Left ventricle myocardium superior (tissue), 1 donor: ENCODE measurements around the gene GLOD4. TPM values are rescaled to one million over a fixed set of nuclear protein-coding genes. Genes with fewer than 3 reads are reported as not detected.
"Not testable (repeated sequence)": the region's sequence is repeated elsewhere in the genome, so short reads cannot be mapped to it uniquely, and the experiment has no call there.

ENCODE experiments used
- ATAC-seq: fragments of 200-7000 bp; cut with Tn5 transposase; one replicate; pipeline ENCODE4 v1.9.1; 2020; ENCODE audit warnings: mild to moderate bottlenecking, moderate library complexity
- DNase-seq: peaks from one replicate; pipeline ENCODE4 v3.0.0-alpha.2; 2020
- intact Hi-C: fragments of 100-400 bp; cut with micrococcal nuclease; formaldehyde crosslinking; loops from one replicate; pipeline ENCODE4 v1.11.0; 2022
- long read RNA-seq: library from polyadenylated mRNA; unstranded; transcript quantifications from one replicate; pipeline ENCODE4 v2.0.0, GENCODE V29; 2021
- total RNA-seq: library from RNA; stranded (reverse); fragmentation: NEBNext Ultra II Directional; extraction: Animal tissue kit (Norgen Biotek cat#: 25700); gene quantifications from one replicate; pipeline ENCODE4 v1.2.1, GENCODE V29; 2021
- donor health status: DM: no; HTN: yes; CAD: no; lungs with severe emphysema.

GLOD4 gene
- 29.9 TPM for total RNA-seq
- long read RNA-seq, transcript GLOD4-202 (9 exons, 2,059 nt), result major isoform, 38 of 49 reads
- long read RNA-seq, partial matches to known transcripts, result 4 of 49 reads
- long read RNA-seq, other reads (novel, unspliced or antisense), result 7 of 49 reads

- DNase-seq (peak; percentile 98), ATAC-seq (peak; percentile 98)
- intact Hi-C loops, result no loop called here
Measured at GRCh38 chr17:781805-782731, at the start of gene GLOD4, which contains the start of gene MRM3. GLOD4 (minus strand) TSS chr17:782280; CDS start chr17:782255, 25 bp downstream. MRM3 (plus strand) TSS chr17:782353; CDS start chr17:782379, 26 bp downstream.

GRCh38 chr17:830950-831349, 48.9 kb upstream of the GLOD4 start:
- DNase-seq (no peak), ATAC-seq (no peak)
- intact Hi-C loops, result no loop called here

GRCh38 chr17:830381-830780, 48.3 kb upstream of the GLOD4 start:
- ATAC-seq, result no peak
- intact Hi-C loops, result no loop called here
- no peak for DNase-seq

GRCh38 chr17:829614-830013, 47.5 kb upstream of the GLOD4 start:
- DNase-seq, ATAC-seq, intact Hi-C loops: not testable (repeated sequence)

GRCh38 chr17:828761-829160, 46.7 kb upstream of the GLOD4 start:
- intact Hi-C loops, result no loop called here

GRCh38 chr17:826778-827177, 44.7 kb upstream of the GLOD4 start:
- intact Hi-C loops, result no loop called here
- ATAC-seq, result no peak
- no peak for DNase-seq

More at GRCh38 chr17:828761-829160, 46.7 kb upstream of the GLOD4 start:
- DNase-seq, result no peak
- no peak for ATAC-seq

- ATAC-seq (no peak), DNase-seq (no peak)
- intact Hi-C loops, result no loop called here
Measured at GRCh38 chr17:825216-825615, 43.1 kb upstream of the GLOD4 start.

GRCh38 chr17:824378-824777, 42.3 kb upstream of the GLOD4 start:
- DNase-seq (no peak), ATAC-seq (peak; percentile 48)
- intact Hi-C loops, result no loop called here

- ATAC-seq (no peak), DNase-seq (no peak)
- intact Hi-C loops, result no loop called here
Measured at GRCh38 chr17:823501-823902, 41.4 kb upstream of the GLOD4 start.

GRCh38 chr17:819251-819650, 37.2 kb upstream of the GLOD4 start:
- no peak for ATAC-seq
- DNase-seq, result no peak
- intact Hi-C loops, result no loop called here

GRCh38 chr17:814371-814770, 32.3 kb upstream of the GLOD4 start:
- DNase-seq, result no peak
- ATAC-seq, result no peak
- intact Hi-C loops, result no loop called here

- intact Hi-C loops, result no loop called here
- no peak for ATAC-seq
- no peak for DNase-seq
Measured at GRCh38 chr17:812638-813204, 30.6 kb upstream of the GLOD4 start.

GRCh38 chr17:811051-811784, 29.1 kb upstream of the GLOD4 start:
- ATAC-seq, result no peak
- no peak for DNase-seq
- intact Hi-C loops, result no loop called here

GRCh38 chr17:807523-808294, 25.6 kb upstream of the GLOD4 start:
- ATAC-seq, result no peak
- intact Hi-C loops, result no loop called here
- DNase-seq, result no peak

GRCh38 chr17:806781-807522, 24.9 kb upstream of the GLOD4 start:
- DNase-seq, result no peak
- intact Hi-C loops, result no loop called here
- no peak for ATAC-seq

GRCh38 chr17:806346-806745, 24.3 kb upstream of the GLOD4 start:
- intact Hi-C loops, result no loop called here
- ATAC-seq, result no peak
- DNase-seq, result no peak

- ATAC-seq, DNase-seq, intact Hi-C loops: not testable (repeated sequence)
Measured at GRCh38 chr17:805886-806285, 23.8 kb upstream of the GLOD4 start.
